Esophagus muscularis mucosa (tissue), 4 donors: ENCODE measurements around the gene EXOSC7. TPM values are rescaled to one million over a fixed set of nuclear protein-coding genes. Genes with fewer than 3 reads are reported as not detected.

ENCODE experiments used
- DNase-seq: peaks from one replicate; pipeline ENCODE4 v3.0.0-alpha.2; 2017; ENCODE audit errors: extremely low spot score
- H3K27ac ChIP-seq, 4 donors: fragments of 200-600 bp; sonication (generic); replicated peaks in 1 of 4; 1 replicate in 3 of 4; 2 replicates in 1 of 4; pipeline ENCODE4 v1.5.1; 2016 to 2019; ENCODE audit warnings: mild to moderate bottlenecking in 1 of 4
- H3K27me3 ChIP-seq, 4 donors: fragments of 200-600 bp; sonication (generic); one replicate each; pipeline versions ENCODE4 v1.5.1 to v1.6.0; 2016 to 2019
- H3K36me3 ChIP-seq, 4 donors: fragments of 200-600 bp; sonication (generic); one replicate each; pipeline ENCODE4 v1.5.1; 2016 to 2019
- H3K4me1 ChIP-seq, 4 donors: fragments of 200-600 bp; sonication (generic); one replicate each; pipeline ENCODE4 v1.5.1; 2016 to 2019
- H3K4me3 ChIP-seq, 4 donors: fragments of 200-600 bp; sonication (generic); 1 replicate in 2 of 4; 2 replicates in 2 of 4; pipeline ENCODE4 v1.5.1; 2016 to 2019; ENCODE audit warnings: mild to moderate bottlenecking in 4 of 4, moderate library complexity in 1 of 4
- H3K9me3 ChIP-seq, 4 donors: fragments of 200-600 bp; sonication (generic); 1 replicate in 3 of 4; 2 replicates in 1 of 4; pipeline ENCODE4 v1.5.1; 2016 to 2019
- EP300 ChIP-seq: sonication (generic); formaldehyde crosslinking; IDR thresholded peaks from one replicate; pipeline ENCODE4 v1.6.1; 2017; ENCODE audit warnings: antibody characterized with exemption
- POLR2A ChIP-seq: fragments of 450-650 bp; IDR thresholded peaks from one replicate; pipeline ENCODE4 v1.6.1; 2017; ENCODE audit warnings: antibody characterized with exemption, moderate library complexity, mild to moderate bottlenecking, low read depth
- POLR2AphosphoS5 ChIP-seq, 2 donors: sonication (generic); formaldehyde crosslinking; IDR thresholded peaks; one replicate each; pipeline ENCODE4 v1.6.1; 2017; ENCODE audit warnings: antibody characterized with exemption in 2 of 2
- WGBS: methylation state at CpG from one replicate; pipeline ENCODE4 v1.1.5; 2018; 5-methylcytosine and 5-hydroxymethylcytosine counted together
- intact Hi-C: fragments of 100-400 bp; cut with DNase I; formaldehyde crosslinking; loops from one replicate; pipeline ENCODE4 v1.15.1; 2023
- total RNA-seq, 4 donors: library from RNA; depleted of rRNA; stranded (reverse); fragments of >200 nt; gene quantifications; one replicate each; pipeline versions ENCODE4 v1.1.0 to v1.2.1, GENCODE V29; 2016
- TF ChIP-seq, protein P1 (sequence below), 3 experiments: fragments of 200-600 bp in 2 of 3; fragments of 450-650 bp in 1 of 3; sonication (generic) in 2 of 3; IDR thresholded peaks; one replicate each; pipeline ENCODE4 v1.5.1; 2017 to 2019; ENCODE audit warnings: antibody characterized with exemption in 3 of 3, mild to moderate bottlenecking in 2 of 3, moderate library complexity in 1 of 3

The EXOSC7 gene
- total RNA-seq, 4 donors from 2014 or later, result 20.8 to 35.1 (median 29.2) TPM

DNA sequence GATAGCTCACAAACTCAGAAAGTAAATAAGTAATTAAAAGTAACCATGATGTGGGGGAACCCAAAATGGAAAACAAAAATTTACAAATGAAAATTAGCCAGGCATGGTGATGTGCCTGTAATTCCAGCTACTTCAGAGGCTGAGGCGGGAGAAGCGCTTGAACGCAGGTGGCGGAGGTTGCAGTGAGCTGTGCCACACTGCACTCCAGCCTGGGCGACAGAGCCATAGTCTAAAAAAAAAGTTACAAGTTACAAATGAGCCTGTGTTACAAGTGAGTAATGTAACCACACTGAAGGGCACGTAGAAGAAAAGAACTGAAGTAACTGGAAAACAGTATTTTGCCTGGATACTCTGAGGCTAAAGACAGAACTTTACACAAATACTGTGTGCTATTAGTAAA, 11.3 kb downstream of the EXOSC7 start:
- intact Hi-C loops, result no loop called here
- no peak overlapping the region for H3K4me3 ChIP-seq
- no peak for TF ChIP-seq POLR2AphosphoS5 (IDR thresholded peaks at IDR 0.05)
- no peak for TF ChIP-seq EP300
- TF ChIP-seq POLR2A, result no peak
- TF ChIP-seq, protein P1, sequence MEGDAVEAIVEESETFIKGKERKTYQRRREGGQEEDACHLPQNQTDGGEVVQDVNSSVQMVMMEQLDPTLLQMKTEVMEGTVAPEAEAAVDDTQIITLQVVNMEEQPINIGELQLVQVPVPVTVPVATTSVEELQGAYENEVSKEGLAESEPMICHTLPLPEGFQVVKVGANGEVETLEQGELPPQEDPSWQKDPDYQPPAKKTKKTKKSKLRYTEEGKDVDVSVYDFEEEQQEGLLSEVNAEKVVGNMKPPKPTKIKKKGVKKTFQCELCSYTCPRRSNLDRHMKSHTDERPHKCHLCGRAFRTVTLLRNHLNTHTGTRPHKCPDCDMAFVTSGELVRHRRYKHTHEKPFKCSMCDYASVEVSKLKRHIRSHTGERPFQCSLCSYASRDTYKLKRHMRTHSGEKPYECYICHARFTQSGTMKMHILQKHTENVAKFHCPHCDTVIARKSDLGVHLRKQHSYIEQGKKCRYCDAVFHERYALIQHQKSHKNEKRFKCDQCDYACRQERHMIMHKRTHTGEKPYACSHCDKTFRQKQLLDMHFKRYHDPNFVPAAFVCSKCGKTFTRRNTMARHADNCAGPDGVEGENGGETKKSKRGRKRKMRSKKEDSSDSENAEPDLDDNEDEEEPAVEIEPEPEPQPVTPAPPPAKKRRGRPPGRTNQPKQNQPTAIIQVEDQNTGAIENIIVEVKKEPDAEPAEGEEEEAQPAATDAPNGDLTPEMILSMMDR (IDR thresholded peaks at IDR 0.05), result no peak

DNA sequence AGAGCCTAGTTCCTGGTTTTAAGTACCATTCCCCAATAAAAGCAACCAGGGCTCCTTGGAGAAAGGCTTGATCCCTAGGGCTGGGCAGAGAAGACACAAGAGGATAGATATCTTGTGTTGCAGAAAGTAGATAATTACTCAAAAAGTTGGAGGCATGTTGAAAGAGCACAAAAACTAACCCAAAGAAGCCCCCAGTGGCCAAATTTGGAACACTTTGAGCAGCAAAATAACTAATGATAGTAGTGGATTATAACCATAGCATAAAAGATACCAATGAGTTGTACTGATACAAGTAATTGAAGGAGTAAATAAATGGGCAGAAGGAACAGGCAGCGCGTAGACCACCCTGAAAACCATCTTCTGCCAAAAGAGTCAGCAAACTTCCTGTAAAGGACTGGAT, 12.0 kb downstream of the EXOSC7 start:
- Histone ChIP-seq H3K4me1 (peaks cover 2 to 35% (median 9%) of the 10 kb centered on the region in 4 donors), H3K9me3 (no peaks in the 10 kb centered on the region), H3K27me3 (no peaks in the 10 kb centered on the region), H3K27ac (no peak overlapping the region), H3K36me3 (peaks cover 0 to 38% (median 22%) of the 10 kb centered on the region in 4 donors), H3K4me3 (no peak overlapping the region)
- WGBS, result 95% methylated on average over 2 of the region's 2 CpGs
- no peak for TF ChIP-seq POLR2A
- TF ChIP-seq, protein P1 (IDR thresholded peaks at IDR 0.05), result peak in 2 of 3 experiments; percentile 8 to 31
- intact Hi-C loops, result no loop called here
- DNase-seq, result no peak

More for the DNA sequence above, 11.3 kb downstream of the EXOSC7 start:
- Histone ChIP-seq H3K4me1 (peaks cover 4 to 34% (median 13%) of the 10 kb centered on the region in 4 donors), H3K9me3 (no peaks in the 10 kb centered on the region), H3K36me3 (peaks cover 0 to 37% (median 21%) of the 10 kb centered on the region in 4 donors), H3K27me3 (no peaks in the 10 kb centered on the region), H3K27ac (no peak overlapping the region)
- WGBS, result 87% methylated on average over 6 of the region's 6 CpGs
- no peak for DNase-seq

DNA sequence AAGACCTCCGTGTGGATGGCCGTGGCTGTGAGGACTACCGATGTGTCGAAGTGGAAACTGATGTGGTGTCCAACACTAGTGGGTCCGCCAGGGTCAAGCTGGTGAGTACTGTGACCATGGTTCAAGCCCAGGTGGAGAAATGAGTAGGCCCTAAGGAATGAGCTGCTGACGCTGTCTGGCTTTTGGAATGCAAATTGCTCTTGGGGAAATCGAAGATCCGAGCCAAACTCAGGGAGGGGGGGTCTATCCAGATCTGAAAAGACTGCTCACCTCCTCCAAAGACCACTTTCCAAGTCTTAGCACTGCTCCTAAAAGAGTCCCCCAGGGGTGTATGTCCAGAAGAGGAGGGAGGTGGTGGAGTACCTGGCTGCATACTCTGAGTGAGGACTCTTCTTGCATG, 13.1 kb downstream of the EXOSC7 start:
- no peak for TF ChIP-seq POLR2AphosphoS5 (IDR thresholded peaks at IDR 0.05)
- Histone ChIP-seq H3K4me1 (peaks cover 2 to 35% (median 10%) of the 10 kb centered on the region in 4 donors), H3K36me3 (peaks cover 0 to 45% (median 22%) of the 10 kb centered on the region in 4 donors), H3K27ac (no peak overlapping the region), H3K4me3 (no peak overlapping the region), H3K9me3 (no peaks in the 10 kb centered on the region), H3K27me3 (no peaks in the 10 kb centered on the region)
- intact Hi-C loops, result no loop called here
- DNase-seq, result no peak
- 92% methylated on average over 8 of the region's 8 CpGs for WGBS

DNA sequence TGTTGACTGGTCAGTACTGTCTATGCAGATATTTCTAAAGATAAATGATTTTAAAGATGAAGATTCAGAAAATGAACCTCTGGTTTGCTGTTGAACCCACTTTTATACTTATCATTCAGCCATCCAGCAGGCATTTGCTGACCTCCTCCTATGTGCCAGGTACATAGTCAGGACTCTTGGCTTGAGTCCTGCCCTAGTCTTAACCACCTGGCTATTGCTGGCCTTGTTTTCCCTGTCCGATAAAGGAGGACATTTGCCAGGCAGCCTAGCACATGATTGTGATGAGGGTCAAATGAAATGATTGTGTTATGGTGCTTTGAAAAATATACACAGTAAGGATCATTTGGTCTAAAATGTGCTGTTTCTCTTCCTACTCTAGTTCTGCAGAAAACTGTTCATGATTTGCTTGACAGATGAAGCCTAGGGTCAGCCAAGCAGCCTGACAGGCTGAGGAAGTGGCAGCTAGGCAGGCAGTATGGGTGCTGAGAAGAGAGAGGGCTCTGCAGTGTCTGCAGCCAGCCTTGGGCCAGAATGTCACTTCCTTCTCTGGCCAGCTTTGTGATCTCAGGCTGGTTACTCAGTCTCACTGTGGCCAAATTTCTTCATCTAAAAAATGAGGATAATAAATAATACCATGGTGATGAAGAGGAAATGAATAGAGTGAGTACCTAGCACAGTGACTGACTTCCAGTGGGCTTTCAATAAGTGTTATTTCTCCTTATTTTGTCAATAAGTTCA, 13.8 kb downstream of the EXOSC7 start:
- TF ChIP-seq, protein P1 (IDR thresholded peaks at IDR 0.05), result no peak
- TF ChIP-seq POLR2A (no peak), EP300 (no peak), POLR2AphosphoS5 (IDR thresholded peaks at IDR 0.05) (no peak)
- H3K4me1 ChIP-seq, result peaks cover 5 to 37% (median 13%) of the 10 kb centered on the region in 4 donors
- H3K36me3 ChIP-seq, result peaks cover 0 to 45% (median 22%) of the 10 kb centered on the region in 4 donors
- no peaks in the 10 kb centered on the region for H3K27me3 ChIP-seq
- WGBS, result 89% methylated on average over 1 of the region's 1 CpG
- no peak overlapping the region for H3K27ac ChIP-seq
- no peak for DNase-seq
- H3K9me3 ChIP-seq, result no peaks in the 10 kb centered on the region
- intact Hi-C loops, result no loop called here
- no peak overlapping the region for H3K4me3 ChIP-seq

DNA sequence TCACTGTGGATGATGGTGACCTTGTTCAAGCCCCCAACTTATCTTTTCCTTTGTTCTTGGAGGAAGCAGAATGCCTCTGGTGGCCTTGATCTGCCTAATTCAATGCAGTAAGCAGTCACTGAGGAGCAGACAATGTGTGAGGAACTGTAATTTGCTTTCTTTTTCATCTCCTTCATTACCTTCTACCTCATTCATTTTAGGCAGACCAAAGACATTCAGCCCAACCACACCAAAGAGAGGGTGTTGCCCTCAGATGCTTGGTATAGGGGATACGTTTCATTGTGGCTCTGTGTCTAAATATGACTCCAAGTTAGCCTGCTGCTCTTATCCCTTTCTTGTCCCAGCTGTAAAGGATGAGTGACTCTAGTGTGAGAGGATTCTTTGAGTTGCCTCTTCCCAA, 15.3 kb downstream of the EXOSC7 start:
- Histone ChIP-seq H3K27ac (no peak overlapping the region), H3K4me1 (peaks cover 17 to 50% (median 25%) of the 10 kb centered on the region in 4 donors), H3K36me3 (peaks cover 0 to 43% (median 18%) of the 10 kb centered on the region in 4 donors), H3K4me3 (no peak overlapping the region), H3K27me3 (no peaks in the 10 kb centered on the region), H3K9me3 (no peaks in the 10 kb centered on the region)
- 86% methylated on average over 1 of the region's 1 CpG for WGBS
- intact Hi-C loops, result no loop called here
- no peak for DNase-seq
- TF ChIP-seq POLR2AphosphoS5 (IDR thresholded peaks at IDR 0.05) (no peak), POLR2A (no peak), EP300 (no peak)
